Naive thymus-derived CD4-positive, alpha-beta T cell (primary cell): Measurements from ENCODE around the gene LINC01488. TPM values are rescaled to one million over a fixed set of nuclear protein-coding genes. Genes with fewer than 3 reads are reported as not detected.

Experiments
- ATAC-seq: fragments of 150-1000 bp; cut with Tn5 transposase; 2 replicates; pipeline ENCODE4 v1.10.0; 2021; ENCODE audit warnings: mild to moderate bottlenecking, moderate library complexity
- CTCF ChIA-PET: fragments of 350-600 bp; sonication (Branson Sonifier 250); formaldehyde crosslinking; loops from one replicate; lab custom pipeline; 2021; ENCODE audit warnings: antibody characterized with exemption; lab: Charles Lee
- POLR2A ChIA-PET: fragments of 350-600 bp; sonication (Branson Sonifier 250); formaldehyde crosslinking; loops from one replicate; lab custom pipeline; 2021; ENCODE audit warnings: antibody characterized with exemption, inconsistent platforms; lab: Charles Lee
- DNase-seq, 9 donors: peaks; one replicate each; pipeline versions ENCODE4 v3.0.0 to v3.0.0-alpha.2; 2020 to 2022; ENCODE audit warnings: mixed read lengths in 1 of 9
- H3K27ac ChIP-seq: one replicate; pipeline ENCODE4 v1.7.0; 2013; ENCODE audit warnings: mild to moderate bottlenecking, low read depth, low read length, moderate library complexity
- H3K27me3 ChIP-seq, 2 donors: one replicate each; pipeline ENCODE4 v1.7.0; 2013; ENCODE audit warnings: low read length in 2 of 2, mild to moderate bottlenecking in 2 of 2, moderate library complexity in 2 of 2; ENCODE audit not compliant: control insufficient read depth in 2 of 2, insufficient read depth in 2 of 2
- H3K36me3 ChIP-seq, 3 experiments: 1 replicate in 2 of 3; 2 replicates in 1 of 3; pipeline ENCODE4 v1.7.0; 2013; ENCODE audit warnings: low read length in 3 of 3, mild to moderate bottlenecking in 3 of 3, moderate library complexity in 1 of 3; ENCODE audit not compliant: insufficient read depth in 3 of 3, control insufficient read depth in 2 of 3
- H3K4me1 ChIP-seq, 2 donors: one replicate each; pipeline ENCODE4 v1.7.0; 2013; ENCODE audit warnings: low read length in 2 of 2, mild to moderate bottlenecking in 2 of 2, moderate library complexity in 1 of 2; ENCODE audit not compliant: control insufficient read depth in 2 of 2, insufficient read depth in 2 of 2
- H3K4me3 ChIP-seq: 2 replicates; pipeline ENCODE4 v1.7.0; 2013; ENCODE audit warnings: mild to moderate bottlenecking, low read length
- H3K9me3 ChIP-seq, 3 experiments: 1 replicate in 2 of 3; 2 replicates in 1 of 3; pipeline ENCODE4 v1.7.0; 2013; ENCODE audit warnings: low read length in 3 of 3; ENCODE audit not compliant: control insufficient read depth in 2 of 3
- H3K27ac Mint-ChIP-seq, 9 donors: one replicate each; pipeline ENCODE4 v1.8.0; 2020 to 2022; ENCODE audit warnings: mixed read lengths in 9 of 9, mild to moderate bottlenecking in 8 of 9, moderate library complexity in 5 of 9, inconsistent platforms in 2 of 9
- H3K27me3 Mint-ChIP-seq, 5 donors: one replicate each; pipeline ENCODE4 v1.8.0; 2021 to 2022; ENCODE audit warnings: mixed read lengths in 5 of 5, mild to moderate bottlenecking in 1 of 5
- H3K36me3 Mint-ChIP-seq, 5 donors: one replicate each; pipeline ENCODE4 v1.8.0; 2020 to 2022; ENCODE audit warnings: mixed read lengths in 5 of 5, mild to moderate bottlenecking in 3 of 5, inconsistent platforms in 1 of 5
- H3K4me1 Mint-ChIP-seq, 7 donors: one replicate each; pipeline ENCODE4 v1.8.0; 2020 to 2022; ENCODE audit warnings: mixed read lengths in 7 of 7, mild to moderate bottlenecking in 3 of 7, inconsistent platforms in 1 of 7
- H3K4me3 Mint-ChIP-seq, 10 donors: one replicate each; pipeline ENCODE4 v1.8.0; 2020 to 2022; ENCODE audit warnings: mild to moderate bottlenecking in 10 of 10, mixed read lengths in 10 of 10, moderate library complexity in 6 of 10, inconsistent platforms in 2 of 10
- H3K9me3 Mint-ChIP-seq, 11 donors: one replicate each; pipeline ENCODE4 v1.8.0; 2020 to 2022; ENCODE audit warnings: mixed read lengths in 11 of 11, mild to moderate bottlenecking in 4 of 11, inconsistent platforms in 1 of 11, moderate library complexity in 1 of 11
- intact Hi-C, 2 donors: fragments of 100-400 bp; cut with micrococcal nuclease; formaldehyde crosslinking; loops; one replicate each; pipeline ENCODE4 v1.15.1; 2023
- polyA plus RNA-seq, 2 donors: library from polyadenylated mRNA; unstranded; fragments of 300-500 nt; fragmentation: Illumina TruSeq; gene quantifications; one replicate each; pipeline ENCODE4 v1.2.3, GENCODE V29; 2021
- total RNA-seq, 6 experiments: library from RNA in 5 of 6; stranded (reverse) in 5 of 6; gene quantifications; 1 replicate in 5 of 6; 2 replicates in 1 of 6; pipeline ENCODE4 v1.2.3 and lab custom pipeline; 2021 to 2026

The LINC01488 gene
- total and polyA plus RNA-seq, 7 experiments from 2014 or later = not detected

GRCh38 chr11:69437001-69437875 is 44.2 kb upstream of the LINC01488 start:
- H3K4me3 Mint-ChIP-seq = no peak overlapping the region
- peaks cover 0 to 4% (median 0%) of the 10 kb centered on the region in 11 donors for H3K9me3 Mint-ChIP-seq
- Histone ChIP-seq H3K9me3 (no peaks in the 10 kb centered on the region), H3K36me3 (no peaks in the 10 kb centered on the region), H3K27me3 (no peaks in the 10 kb centered on the region), H3K4me3 (no peak overlapping the region), H3K27ac (no peak overlapping the region), H3K4me1 (no peaks in the 10 kb centered on the region)
- CTCF ChIA-PET = no interaction called here
- no peak for DNase-seq
- no peaks in the 10 kb centered on the region for H3K36me3 Mint-ChIP-seq
- intact Hi-C loops = no loop called here
- H3K4me1 Mint-ChIP-seq = no peaks in the 10 kb centered on the region
- H3K27me3 Mint-ChIP-seq = peaks cover 0 to 9% (median 3%) of the 10 kb centered on the region in 5 donors
- H3K27ac Mint-ChIP-seq = peak overlapping the region in 1 of 9 donors; percentile 67
- POLR2A ChIA-PET = no interaction called here
- ATAC-seq = no peak

DNA sequence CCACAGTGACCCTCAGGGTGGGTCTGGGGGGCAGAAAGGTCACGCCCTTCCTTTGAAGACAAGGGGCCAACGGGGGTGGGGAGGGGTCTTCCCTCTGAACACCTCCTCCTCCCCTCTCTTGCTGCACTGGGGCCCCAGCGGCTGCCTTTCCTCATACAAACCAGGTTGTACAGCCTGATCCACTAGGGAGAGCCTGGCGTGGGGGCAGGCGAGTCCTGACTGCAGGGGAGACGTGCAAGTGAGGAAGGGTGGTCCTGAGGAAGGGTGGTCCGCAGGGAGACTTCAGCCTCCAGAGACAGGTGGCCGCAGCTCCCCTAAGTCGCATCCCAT is 43.6 kb upstream of the LINC01488 start:
- Histone ChIP-seq H3K4me3 (no peak overlapping the region), H3K9me3 (no peaks in the 10 kb centered on the region), H3K4me1 (no peaks in the 10 kb centered on the region), H3K27ac (no peak overlapping the region), H3K27me3 (no peaks in the 10 kb centered on the region), H3K36me3 (no peaks in the 10 kb centered on the region)
- no peak overlapping the region for H3K4me3 Mint-ChIP-seq
- POLR2A ChIA-PET = no interaction called here
- H3K9me3 Mint-ChIP-seq = peaks cover 0 to 4% (median 0%) of the 10 kb centered on the region in 11 donors
- ATAC-seq (no peak), DNase-seq (no peak)
- peaks cover 0 to 4% (median 0%) of the 10 kb centered on the region in 7 donors for H3K4me1 Mint-ChIP-seq
- H3K36me3 Mint-ChIP-seq = no peaks in the 10 kb centered on the region
- intact Hi-C loops = no loop called here
- CTCF ChIA-PET = no interaction called here
- H3K27me3 Mint-ChIP-seq = peaks cover 0 to 9% (median 6%) of the 10 kb centered on the region in 5 donors
- no peak overlapping the region for H3K27ac Mint-ChIP-seq

GRCh38 chr11:69438286-69438920 is 43.1 kb upstream of the LINC01488 start:
- H3K9me3 Mint-ChIP-seq = peaks cover 0 to 4% (median 0%) of the 10 kb centered on the region in 11 donors
- POLR2A ChIA-PET = interaction anchor here (0.6 kb wide), 1 partner anchor 13 kb away, joined by 3 read pairs; no protein-coding TSS in a partner anchor
- Histone ChIP-seq H3K27me3 (no peaks in the 10 kb centered on the region), H3K4me1 (no peaks in the 10 kb centered on the region), H3K4me3 (no peak overlapping the region), H3K36me3 (no peaks in the 10 kb centered on the region), H3K9me3 (no peaks in the 10 kb centered on the region), H3K27ac (no peak overlapping the region)
- no peaks in the 10 kb centered on the region for H3K36me3 Mint-ChIP-seq
- H3K27ac Mint-ChIP-seq = no peak overlapping the region
- ATAC-seq (no peak), DNase-seq (peak in 1 of 9 donors; percentile 2)
- peaks cover 0 to 6% (median 3%) of the 10 kb centered on the region in 5 donors for H3K27me3 Mint-ChIP-seq
- H3K4me3 Mint-ChIP-seq = no peak overlapping the region
- intact Hi-C loops = no loop called here
- H3K4me1 Mint-ChIP-seq = peaks cover 0 to 8% (median 0%) of the 10 kb centered on the region in 7 donors
- CTCF ChIA-PET = no interaction called here

GRCh38 chr11:69439127-69439526 is 42.3 kb upstream of the LINC01488 start:
- Histone ChIP-seq H3K4me3 (no peak overlapping the region), H3K9me3 (no peaks in the 10 kb centered on the region), H3K36me3 (no peaks in the 10 kb centered on the region), H3K4me1 (peaks cover 5 to 7% of the 10 kb centered on the region in 2 donors), H3K27me3 (no peaks in the 10 kb centered on the region), H3K27ac (no peak overlapping the region)
- ATAC-seq (no peak), DNase-seq (peak in 1 of 9 donors; percentile 4)
- H3K27ac Mint-ChIP-seq = no peak overlapping the region
- ChIA-PET CTCF (no interaction called here), POLR2A (interaction anchor here (0.6 kb wide), 1 partner anchor 14 kb away, joined by 3 read pairs; no protein-coding TSS in a partner anchor)
- intact Hi-C loops = no loop called here
- H3K27me3 Mint-ChIP-seq = peaks cover 0 to 6% (median 0%) of the 10 kb centered on the region in 5 donors
- no peak overlapping the region for H3K4me3 Mint-ChIP-seq
- peaks cover 0 to 4% (median 0%) of the 10 kb centered on the region in 11 donors for H3K9me3 Mint-ChIP-seq
- peaks cover 0 to 15% (median 6%) of the 10 kb centered on the region in 7 donors for H3K4me1 Mint-ChIP-seq
- no peaks in the 10 kb centered on the region for H3K36me3 Mint-ChIP-seq

- peaks cover 0 to 17% (median 6%) of the 10 kb centered on the region in 7 donors for H3K4me1 Mint-ChIP-seq
- Histone ChIP-seq H3K27ac (no peak overlapping the region), H3K4me3 (no peak overlapping the region), H3K27me3 (no peaks in the 10 kb centered on the region), H3K36me3 (no peaks in the 10 kb centered on the region), H3K9me3 (no peaks in the 10 kb centered on the region), H3K4me1 (peaks cover 5 to 7% of the 10 kb centered on the region in 2 donors)
- H3K4me3 Mint-ChIP-seq = no peak overlapping the region
- DNase-seq (peak in 1 of 9 donors; percentile 6), ATAC-seq (no peak)
- peaks cover 0 to 4% (median 0%) of the 10 kb centered on the region in 11 donors for H3K9me3 Mint-ChIP-seq
- ChIA-PET POLR2A (no interaction called here), CTCF (no interaction called here)
- H3K27me3 Mint-ChIP-seq = peaks cover 0 to 6% (median 0%) of the 10 kb centered on the region in 5 donors
- H3K36me3 Mint-ChIP-seq = no peaks in the 10 kb centered on the region
- H3K27ac Mint-ChIP-seq = no peak overlapping the region
- intact Hi-C loops = loop anchor here (5.0 to 10.0 kb wide), 2 partner anchors 143 to 145 kb away; partner anchors contain the start of gene MYEOV (in 1 of the 2)
These were observed 41.6 kb upstream of the LINC01488 start for GRCh38 chr11:69439651-69440464.

GRCh38 chr11:69440876-69441275 is 40.6 kb upstream of the LINC01488 start:
- Histone ChIP-seq H3K27ac (no peak overlapping the region), H3K4me1 (peaks cover 5 to 7% of the 10 kb centered on the region in 2 donors), H3K4me3 (no peak overlapping the region), H3K36me3 (no peaks in the 10 kb centered on the region), H3K9me3 (no peaks in the 10 kb centered on the region), H3K27me3 (no peaks in the 10 kb centered on the region)
- Mint-ChIP-seq H3K4me3 (no peak overlapping the region), H3K4me1 (peaks cover 0 to 17% (median 6%) of the 10 kb centered on the region in 7 donors), H3K9me3 (peaks cover 0 to 4% (median 0%) of the 10 kb centered on the region in 11 donors), H3K27me3 (peaks cover 0 to 6% (median 4%) of the 10 kb centered on the region in 5 donors), H3K36me3 (no peaks in the 10 kb centered on the region), H3K27ac (no peak overlapping the region)
- ChIA-PET CTCF (no interaction called here), POLR2A (no interaction called here)
- intact Hi-C loops = loop anchor here (5.0 to 10.0 kb wide), 2 partner anchors 144 to 146 kb away; partner anchors contain the start of gene MYEOV (in 1 of the 2)
- ATAC-seq (no peak), DNase-seq (peak in 1 of 9 donors; percentile 1)
